Measurements from ENCODE around the gene PXDC1. TPM values are rescaled to one million over a fixed set of nuclear protein-coding genes. Genes with fewer than 3 reads are reported as not detected.
"Not testable (repeated sequence)": the region's sequence is repeated elsewhere in the genome, so short reads cannot be mapped to it uniquely, and the experiment has no call there.

The PXDC1 gene
- total RNA-seq, 1 experiment from 2014 or later: 81.8 TPM

DNA sequence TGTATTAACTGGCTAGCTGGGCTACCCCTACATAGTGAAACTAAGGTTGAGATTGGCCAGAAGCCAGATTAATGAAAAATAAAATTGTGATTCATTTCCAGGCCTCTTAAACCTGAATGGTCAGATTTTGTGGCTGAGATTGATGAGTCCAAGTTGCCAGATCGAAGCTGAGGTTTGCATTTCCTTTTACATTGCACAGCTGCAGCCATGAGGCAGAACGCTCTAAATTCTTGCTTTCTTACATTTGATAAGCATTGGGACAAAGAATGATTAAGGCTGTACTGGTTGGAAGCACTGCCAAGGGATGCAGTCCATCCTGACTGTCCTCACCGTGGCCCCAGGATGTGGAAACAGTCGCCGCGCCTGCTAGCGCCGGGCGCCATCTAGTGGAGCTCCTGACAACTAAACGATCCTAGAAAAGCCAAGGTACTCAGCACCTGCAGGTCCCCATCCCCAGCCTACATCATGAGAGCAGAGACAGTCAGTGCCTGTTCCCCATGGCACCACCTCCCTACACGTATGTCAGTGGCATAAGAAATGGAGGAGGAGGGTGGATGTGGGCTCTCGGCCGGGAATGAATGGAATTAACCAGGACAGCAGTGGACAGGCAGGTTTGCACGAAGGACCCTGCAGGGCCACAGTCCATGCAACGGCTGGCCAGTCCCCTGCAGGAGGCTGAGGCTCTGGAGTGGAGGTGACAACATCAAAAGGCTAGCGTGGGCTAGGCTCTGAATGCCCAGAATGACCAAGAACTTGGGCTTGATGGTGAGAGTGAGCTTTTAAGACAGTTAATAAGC is 19.0 kb downstream of the PXDC1 start:
- peak; percentile 78 for DNase-seq (ENCODE audit: low read depth)

DNA sequence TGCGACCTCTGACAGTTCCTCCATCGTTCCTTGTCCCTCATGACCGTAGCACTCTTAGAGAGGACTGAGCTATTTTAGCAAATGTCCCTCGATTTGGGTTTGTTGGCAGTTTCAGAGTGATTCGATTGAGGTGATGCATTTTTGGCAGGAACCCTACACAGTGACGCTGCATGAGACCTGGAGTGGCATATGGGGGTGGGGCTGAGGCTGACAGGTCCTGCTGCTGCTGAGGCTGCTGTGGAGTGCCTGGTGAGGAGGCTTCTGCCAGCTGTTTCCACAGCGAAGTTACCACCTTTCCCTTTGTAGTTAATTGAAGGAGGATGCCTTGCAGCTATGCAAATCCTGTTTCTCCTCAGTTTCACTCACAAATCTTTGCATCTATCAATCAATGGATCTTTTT is 19.8 kb downstream of the PXDC1 start:
- no peak for DNase-seq (ENCODE audit: low read depth)

DNA sequence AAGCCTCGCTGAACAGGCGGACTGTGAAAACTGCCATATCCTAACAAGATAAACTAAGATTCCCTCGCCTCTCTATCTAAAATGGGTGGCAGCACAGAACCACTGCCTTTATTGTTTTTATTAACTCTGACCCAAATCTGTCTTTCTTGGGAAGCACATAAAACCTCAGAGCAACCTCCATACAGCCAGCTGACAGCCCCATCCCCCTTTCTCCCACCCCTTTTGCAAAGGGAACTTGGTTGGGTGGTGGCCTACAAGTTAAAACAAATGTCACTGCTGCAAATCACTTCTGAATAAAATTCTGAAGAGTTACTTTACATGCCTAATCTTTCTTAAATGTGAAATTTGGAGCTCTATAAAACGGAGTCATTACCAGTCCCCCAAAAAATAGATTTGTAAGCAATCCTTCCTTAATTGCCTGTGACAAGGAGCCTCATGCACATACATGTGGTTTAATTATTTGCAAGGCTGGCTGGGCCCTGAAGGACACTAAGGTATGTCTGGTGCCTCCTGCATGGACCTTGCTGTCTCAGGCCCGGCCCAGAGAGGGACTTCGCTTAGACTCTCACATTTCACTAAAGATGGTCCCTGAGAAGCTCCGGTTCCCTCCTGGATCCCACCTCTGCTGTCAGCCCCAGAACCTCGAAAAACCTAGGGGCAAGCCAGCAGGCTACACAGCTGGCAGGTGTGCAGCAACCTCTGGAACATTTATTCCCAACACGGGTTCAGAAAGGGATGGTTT is 21.7 kb downstream of the PXDC1 start:
- DNase-seq (ENCODE audit: low read depth): no peak

DNA sequence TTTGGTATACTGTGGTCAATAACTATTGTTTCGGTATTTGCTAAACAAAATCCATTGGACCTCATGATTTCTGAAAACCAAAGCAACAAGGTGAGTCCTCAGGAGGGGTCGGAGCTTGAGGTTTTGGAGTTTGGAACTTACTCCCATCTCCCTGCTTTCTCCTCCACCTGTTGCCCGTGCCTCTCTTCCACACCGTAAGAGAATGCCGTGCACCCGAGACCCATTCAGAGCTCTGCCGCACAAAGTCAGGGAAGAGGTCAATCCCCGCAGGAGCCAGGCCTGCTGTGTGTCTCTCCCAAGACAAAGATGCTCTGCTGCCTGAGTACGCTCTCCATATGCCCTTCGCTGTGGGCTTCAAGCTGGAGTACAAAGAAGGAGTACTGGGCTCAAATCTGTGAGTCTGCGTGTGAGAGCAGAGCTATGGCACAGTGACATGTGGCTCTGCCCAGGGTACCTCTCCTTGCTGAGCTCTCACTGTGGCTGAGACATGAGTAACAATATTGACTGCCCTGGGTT is 23.9 kb downstream of the PXDC1 start:
- DNase-seq (ENCODE audit: low read depth): no peak

DNA sequence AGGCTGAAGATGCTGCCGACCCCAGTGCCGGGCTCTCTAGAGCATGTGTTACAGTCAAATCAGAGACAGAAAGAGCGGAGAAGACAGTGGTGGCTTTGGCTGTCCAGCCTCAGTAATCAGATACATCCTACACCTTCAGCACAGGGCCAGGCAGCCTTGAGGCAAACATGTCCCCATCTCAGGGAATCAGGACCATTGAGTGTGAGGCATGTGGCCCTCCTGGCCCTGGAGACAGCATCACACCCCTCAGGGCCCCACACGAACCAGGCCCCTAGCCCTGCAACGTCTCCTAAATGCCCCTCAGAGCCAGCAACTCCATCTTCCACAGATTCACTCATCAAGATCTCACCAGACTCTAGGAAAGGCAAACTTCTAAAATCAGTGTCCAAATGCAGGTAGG is 24.5 kb downstream of the PXDC1 start:
- DNase-seq (ENCODE audit: low read depth): no peak

DNA sequence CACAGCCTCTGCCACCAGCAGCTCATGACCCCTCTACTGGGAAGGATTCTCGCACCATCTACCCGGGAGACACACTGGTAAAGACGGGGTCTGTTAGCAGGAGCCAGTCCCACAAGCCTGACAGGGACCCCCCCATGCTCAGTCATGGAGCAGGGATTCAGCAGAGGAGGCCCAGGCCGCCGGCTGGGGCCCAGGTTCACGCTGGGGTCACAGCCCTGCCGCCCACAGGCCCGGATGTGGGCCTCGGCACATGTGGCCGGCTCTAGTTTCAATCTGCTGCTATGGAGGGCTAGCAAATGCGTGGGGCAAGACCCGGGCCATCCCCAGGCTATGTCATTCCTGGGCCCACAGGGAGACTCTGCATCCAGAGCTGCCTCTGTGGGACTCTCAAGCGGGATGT is 25.1 kb downstream of the PXDC1 start:
- DNase-seq (ENCODE audit: low read depth): no peak

DNA sequence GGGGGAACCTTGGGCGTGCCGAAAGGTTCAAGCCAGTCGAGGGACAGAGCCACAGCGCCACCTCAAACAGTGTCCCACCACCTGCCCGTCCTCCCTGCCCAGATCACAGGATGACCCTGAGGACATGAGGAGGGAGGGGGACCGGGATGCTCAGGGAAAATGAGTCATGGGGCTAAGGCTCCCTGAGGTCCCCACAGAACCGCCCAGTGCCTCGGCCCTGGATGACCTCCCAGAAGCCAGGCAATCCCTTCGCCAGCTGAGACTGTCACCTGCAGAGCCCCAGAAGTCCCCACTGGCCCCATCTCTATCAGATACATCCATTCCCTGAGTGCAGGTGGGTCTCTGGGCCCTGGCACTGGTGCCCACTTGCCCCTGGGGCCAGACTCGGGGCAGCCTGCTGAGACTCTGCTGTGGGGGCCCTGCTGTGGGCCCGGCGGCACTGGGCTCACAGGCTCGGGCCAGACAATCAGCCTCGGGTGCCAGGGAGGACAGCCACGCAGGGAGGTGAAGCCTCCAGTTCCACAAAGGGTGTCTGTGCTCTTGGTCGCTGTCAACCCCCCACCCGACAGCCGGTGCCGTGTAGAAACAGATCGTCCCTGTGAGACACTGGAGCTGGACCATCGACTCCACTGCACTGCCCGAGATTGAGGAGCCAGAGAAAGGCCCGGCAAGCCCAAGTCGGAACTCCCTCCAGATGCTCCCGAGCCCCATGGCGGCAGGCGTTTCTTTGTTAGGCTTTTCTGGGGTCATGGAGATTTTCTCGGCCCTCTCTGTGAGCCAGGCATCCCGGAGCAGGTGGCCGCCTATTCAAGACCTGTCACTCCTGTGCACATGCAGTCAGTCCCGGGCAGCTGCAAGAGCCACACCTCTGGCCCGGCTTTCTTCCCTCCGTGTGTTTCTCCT is 26.1 kb downstream of the PXDC1 start:
- no peak for DNase-seq (ENCODE audit: low read depth)

DNA sequence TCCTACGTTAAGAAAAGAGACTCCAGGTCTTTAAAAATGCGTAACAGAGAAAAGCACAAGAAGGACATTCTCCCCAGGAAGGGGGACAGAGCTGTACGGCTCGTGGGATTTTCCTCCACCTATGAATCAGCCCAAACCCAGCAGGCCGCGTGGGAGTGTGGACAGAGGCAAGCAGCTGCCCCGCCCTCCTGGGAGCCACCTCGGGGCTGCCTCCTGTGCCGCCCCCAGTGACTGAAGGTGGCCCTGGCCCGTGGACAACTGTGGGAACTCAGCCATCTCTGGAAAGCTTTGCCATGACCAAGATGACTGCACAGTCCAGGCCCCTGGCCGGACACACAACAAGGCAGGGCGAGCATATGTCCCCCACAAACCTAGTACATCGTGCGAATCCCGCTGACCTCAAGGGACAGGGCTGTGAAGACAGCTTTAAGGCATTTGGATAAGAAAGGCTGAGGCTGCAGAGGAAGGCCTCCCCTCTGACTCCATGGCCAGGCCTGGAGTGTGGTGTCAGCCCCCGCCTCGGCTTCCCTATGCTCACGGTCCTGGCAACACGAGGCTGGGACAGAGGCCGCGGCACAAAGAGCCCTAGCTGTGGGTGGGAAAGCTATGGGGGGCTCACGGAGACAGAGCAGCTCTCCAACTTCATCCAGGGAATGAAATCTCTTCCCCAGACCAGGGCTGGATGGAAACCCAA is 26.9 kb downstream of the PXDC1 start:
- no peak for DNase-seq (ENCODE audit: low read depth)

DNA sequence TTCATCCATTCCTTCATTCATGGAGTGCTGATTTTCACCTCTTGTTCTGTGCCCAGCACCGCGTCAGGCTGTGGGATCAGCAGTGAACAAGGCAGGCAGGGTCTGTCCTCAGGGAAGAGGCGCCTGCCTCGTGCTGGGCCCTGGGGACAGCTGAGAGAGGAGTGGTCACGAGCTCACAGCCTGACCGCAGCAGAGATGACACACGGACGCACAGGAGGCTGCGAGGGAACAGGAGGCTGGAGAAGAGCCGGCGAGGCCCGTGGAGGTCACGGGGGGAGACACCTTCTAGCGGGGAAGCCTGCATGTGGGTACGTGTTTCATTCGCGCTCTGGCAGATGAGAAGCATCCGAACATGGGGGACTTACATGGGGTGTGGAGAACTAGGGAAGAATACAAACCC is 27.5 kb downstream of the PXDC1 start:
- DNase-seq (ENCODE audit: low read depth): no peak

DNA sequence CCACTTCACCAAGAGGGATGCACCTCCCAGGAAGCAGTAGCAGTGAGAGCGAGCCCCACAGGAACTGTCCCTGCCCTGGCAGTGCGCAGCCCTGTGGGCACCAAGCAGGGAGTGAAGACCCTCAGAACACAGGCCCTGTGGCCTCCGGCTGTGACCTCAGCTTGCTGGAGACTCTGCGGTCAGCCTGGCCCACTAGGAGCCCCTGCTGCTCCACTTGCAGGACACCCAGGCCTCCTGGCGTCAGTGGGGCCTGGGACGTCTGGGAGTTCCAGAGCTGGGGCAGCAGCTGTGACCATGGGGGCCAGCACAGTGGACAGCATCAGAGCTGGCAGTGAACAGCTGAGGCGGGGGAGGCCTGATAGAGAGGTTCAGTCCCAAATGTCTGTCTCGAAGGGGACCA is 28.3 kb downstream of the PXDC1 start:
- no peak for DNase-seq (ENCODE audit: low read depth)

DNA sequence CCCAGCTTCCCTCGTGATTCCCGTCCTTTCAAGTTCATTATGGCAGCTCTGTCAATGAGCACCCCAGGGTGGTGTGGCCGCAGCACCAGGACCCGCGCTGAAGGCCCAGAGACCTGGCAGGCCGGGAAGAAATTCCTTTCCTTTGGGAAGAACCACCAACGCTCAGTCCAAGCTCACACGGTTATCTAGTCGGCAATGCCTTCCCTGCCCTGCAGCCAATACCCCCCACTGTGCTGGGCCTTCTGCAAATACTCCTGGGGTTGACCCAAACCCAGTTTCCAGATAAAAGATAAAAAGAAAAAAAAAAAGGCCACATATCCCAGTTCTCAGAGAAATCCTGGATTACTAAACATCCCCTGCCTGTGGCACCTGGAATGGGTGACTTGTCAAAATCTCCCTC is 28.7 kb downstream of the PXDC1 start:
- no peak for DNase-seq (ENCODE audit: low read depth)

DNA sequence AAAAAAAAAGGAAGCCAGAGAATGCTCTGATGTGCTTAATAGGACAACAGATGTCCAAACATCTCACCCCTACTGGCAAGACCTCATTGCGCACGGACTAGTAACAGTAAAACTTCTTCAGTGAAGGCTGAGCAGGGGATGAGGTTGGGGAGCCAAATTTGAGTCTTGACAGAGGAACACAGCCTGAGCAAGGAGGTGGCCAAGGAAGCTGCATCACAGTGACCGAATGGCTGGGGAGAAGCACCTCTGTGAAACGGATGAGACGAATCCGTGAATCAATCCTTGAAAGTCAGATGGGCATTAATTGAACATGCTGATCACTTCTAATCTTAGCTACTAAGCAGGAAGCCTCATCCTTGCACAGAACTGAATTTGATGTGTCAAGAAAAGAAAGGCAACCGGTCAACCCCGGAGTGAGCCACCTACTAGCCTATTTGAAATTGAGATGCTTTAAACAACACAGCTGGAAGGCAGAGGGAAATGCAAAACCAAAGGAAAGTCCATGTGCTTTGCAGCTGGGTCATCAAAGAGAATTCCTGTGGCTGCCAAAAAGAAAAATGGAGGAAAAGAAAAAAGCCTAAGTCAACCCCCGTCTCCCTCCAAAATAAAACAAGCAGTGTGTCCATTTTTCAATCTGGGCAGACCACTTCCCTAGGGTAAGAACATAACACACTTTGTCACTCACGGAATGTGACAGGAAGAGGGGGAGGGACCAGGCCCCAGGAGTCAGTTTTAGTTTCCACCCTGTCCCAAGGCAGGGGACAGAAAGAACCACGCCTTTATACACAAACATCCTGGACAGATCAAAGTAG is 29.5 kb downstream of the PXDC1 start:
- no peak for DNase-seq (ENCODE audit: low read depth)

DNA sequence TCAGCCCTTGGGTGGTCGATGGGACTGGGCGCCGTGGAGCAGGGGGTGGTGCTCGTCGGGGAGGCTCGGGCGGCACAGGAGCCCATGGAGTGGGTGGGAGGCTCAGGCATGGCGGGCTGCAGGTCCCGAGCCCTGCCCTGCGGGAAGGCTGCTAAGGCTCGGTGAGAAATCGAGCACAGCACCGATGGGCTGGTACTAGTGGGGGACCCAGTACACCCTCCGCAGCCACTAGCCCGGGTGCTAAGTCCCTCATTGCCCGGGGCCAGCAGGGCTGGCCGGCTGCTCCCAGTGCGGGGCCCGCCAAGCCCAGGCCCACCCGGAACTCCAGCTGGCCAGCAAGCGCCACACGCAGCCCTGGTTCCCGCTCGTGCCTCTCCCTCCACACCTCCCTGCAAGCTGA is 30.7 kb downstream of the PXDC1 start:
- not testable (repeated sequence) for DNase-seq (ENCODE audit: low read depth)

DNA sequence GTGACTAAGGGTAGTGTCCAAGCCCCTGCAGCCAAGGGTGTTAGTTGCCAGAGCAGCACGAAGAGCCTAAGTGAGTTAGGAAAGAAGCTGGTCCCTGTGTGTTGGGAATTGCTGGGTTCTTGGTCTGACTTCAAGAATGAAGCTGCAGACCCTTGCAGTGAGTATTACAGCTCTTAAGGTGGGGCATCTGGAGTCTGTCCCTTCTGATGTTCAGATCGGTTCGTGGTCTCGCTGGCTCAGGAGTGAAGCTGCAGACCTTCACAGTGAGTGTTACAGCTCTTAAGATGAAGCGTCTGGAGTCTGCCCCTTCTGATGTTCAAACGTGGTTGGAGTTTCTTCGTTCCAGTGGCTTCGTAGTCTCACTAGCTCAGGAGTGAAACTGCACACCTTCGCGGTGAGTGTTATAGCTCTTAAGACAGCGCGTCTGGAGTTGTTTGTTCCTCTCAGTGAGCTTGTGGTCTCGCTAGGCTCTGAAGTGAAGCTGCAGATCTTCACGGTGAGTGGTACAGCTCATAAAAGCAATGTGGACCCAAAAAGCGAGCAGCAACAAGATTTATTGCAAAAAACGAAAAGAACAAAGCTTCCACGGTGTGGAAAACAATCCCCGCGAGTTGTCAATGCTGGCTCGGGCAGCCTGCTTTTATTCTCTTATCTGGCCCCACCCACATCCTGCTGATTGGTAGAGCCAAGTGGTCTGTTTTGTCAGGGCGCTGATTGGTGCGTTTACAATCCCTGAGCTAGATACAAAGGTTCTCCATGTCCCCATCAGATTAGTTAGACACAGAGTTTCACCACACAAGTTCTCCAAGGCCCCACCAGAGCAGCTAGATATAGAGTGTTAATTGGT is 31.8 kb downstream of the PXDC1 start:
- DNase-seq (ENCODE audit: low read depth): no peak

DNA sequence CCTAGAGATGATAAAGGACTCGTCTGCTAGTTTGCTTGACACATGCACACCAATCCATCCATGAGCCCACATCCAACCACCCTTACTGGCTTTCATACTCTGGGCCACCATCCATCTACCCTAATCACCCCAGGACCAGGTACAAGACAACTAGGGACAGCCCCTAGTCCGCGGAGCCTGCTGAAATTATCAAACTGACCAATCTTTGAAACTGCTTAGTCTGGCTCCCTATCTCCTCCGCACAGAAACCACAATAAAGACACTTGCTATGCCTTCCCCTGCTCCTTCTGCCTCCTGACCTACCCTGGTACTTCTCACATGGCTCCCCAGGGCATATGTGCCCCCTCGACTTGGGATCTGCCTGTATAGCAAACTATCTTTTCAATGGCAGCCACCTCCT is 33.1 kb downstream of the PXDC1 start:
- no peak for DNase-seq (ENCODE audit: low read depth)

DNA sequence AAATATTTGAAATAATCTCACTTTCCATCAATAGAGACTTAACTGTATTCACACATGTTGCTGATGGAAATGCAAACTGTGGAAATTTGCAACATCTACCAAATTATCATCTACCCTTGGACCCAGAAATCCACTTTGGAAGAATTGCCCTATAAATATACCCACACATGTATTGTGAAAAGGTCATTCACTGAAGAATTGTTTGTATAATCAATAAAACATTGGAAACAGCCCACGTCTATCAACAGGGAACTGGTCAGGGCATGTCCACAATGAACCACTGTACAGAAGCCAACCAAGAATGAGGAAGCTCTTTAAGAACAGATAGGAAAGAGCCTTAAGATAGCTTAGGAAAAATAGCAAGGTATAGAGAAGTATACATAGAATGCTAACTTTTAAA is 36.2 kb downstream of the PXDC1 start:
- DNase-seq (ENCODE audit: low read depth): no peak

DNA sequence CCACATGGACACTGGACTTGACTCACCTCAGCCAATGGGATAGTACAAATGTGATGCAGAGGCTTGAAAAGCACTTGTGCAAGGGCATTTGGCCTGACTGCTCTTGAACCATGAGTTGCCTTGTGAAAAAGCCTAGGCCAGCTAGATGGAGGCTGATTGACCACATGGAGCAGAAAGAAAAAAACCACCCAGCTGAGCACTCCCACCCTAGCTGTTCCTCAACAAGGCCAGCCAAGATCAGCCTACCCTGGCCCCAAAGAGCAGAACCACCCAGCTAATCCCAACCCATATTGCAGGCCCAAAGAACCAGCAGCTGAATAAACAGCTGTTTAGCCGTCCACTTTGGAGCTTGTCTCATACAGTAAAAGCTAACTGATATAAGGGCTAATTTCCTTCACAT is 36.7 kb downstream of the PXDC1 start:
- no peak for DNase-seq (ENCODE audit: low read depth)

DNA sequence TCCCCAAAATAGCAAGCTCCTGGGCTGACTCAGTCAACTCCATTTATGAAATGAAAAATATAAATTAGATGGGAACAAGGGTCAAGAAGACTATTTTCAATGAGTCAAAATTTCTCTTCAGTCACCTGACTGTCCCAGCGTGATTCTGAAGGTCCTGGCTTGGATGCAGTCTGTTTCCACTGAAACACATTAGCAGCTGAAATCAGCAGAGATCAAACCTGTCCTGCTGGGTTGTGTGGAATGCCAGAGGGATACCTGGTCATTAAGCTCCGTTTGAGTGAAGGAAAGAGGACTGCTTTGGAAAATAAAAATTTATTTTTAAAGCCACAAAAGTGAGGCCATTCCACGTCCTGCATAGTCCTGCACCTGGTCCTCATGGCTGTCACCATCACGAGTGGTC is 37.4 kb downstream of the PXDC1 start:
- DNase-seq (ENCODE audit: low read depth): no peak

DNA sequence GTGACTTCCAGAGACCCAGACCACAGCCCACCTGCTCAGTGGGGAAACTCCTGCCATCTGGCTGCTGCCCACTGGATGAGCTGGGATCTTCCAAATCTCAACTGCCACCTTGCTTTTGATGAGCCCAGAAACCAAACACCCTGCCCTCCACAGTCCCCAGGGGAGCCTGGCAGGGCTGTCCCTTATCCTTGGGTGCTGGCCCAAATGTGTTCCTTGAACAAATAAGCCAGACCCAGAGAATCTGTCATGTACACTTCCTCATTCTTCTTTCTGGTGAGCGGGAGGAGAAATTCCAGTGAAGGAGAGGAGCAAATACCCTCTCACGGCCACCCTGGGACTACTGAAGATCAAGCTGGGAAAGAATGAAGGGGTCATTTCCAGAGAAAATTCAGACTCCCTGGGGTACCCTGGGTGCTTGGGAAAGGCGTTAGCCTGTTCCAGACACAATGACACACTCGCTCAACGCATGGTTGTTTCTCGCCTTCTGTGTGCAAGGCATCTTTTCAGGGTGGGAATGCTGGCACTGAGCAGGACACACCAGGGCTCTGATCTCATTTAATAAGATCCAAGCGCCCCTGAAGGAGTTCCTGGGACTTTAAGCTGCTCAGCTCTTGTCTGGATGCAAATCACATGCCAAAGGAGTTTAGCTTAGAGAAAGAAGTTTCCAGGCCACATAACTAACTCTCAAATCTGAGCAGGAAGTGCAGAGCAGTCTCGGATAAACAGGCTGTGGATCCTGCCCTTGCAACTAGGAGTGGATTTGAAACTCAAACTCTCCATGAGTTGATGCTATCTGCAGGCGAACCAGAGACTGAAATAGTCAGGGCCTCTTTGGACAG is 38.5 kb downstream of the PXDC1 start:
- DNase-seq (ENCODE audit: low read depth): no peak

Data from Daoy (cell line).